HepG2 (cell line): ENCODE data around the gene ACTR6. TPM values are rescaled to one million over a fixed set of nuclear protein-coding genes. Genes with fewer than 3 reads are reported as not detected.

Experiments
- BATF2 ChIP-seq: sonication (generic); formaldehyde crosslinking; IDR thresholded peaks from 2 replicates; pipeline ENCODE4 v1.8.0; 2022; ENCODE audit warnings: mild to moderate bottlenecking, missing genetic modification reagents, moderate library complexity
- CAMTA2 ChIP-seq: sonication (generic); formaldehyde crosslinking; IDR thresholded peaks from 2 replicates; pipeline ENCODE4 v1.4.0; 2020; ENCODE audit warnings: mild to moderate bottlenecking, missing genetic modification reagents, borderline replicate concordance
- CREB1 ChIP-seq, 2 experiments: fragments of 450-650 bp in 1 of 2; IDR thresholded peaks; 2 replicates each; pipeline ENCODE4 v1.6.1; 2016 to 2017; ENCODE audit warnings: control low read depth in 1 of 2, mild to moderate bottlenecking in 1 of 2, missing compliant biosample characterization in 1 of 2, missing genetic modification characterization in 1 of 2
- EZH2 ChIP-seq: conservative IDR thresholded peaks from 2 replicates; pipeline ENCODE4 v1.6.1; 2012; ENCODE audit warnings: mild to moderate bottlenecking, low read depth, low read length, moderate library complexity
- HCFC1 ChIP-seq: fragments of 150-350 bp; IDR thresholded peaks from 2 replicates; pipeline ENCODE4 v1.6.1; 2014; ENCODE audit warnings: low read depth, low read length
- HNF4G ChIP-seq, 2 experiments: sonication (generic) in 1 of 2; formaldehyde crosslinking in 1 of 2; IDR thresholded peaks; 2 replicates each; pipeline versions ENCODE4 v1.4.0 to v1.6.1; 2011 to 2020; ENCODE audit warnings: borderline replicate concordance in 2 of 2, low read depth in 2 of 2, mild to moderate bottlenecking in 2 of 2, low read length in 1 of 2, missing genetic modification reagents in 1 of 2, moderate library complexity in 1 of 2
- IRX3 ChIP-seq: sonication (generic); formaldehyde crosslinking; IDR thresholded peaks from 2 replicates; pipeline ENCODE4 v1.8.1; 2023; ENCODE audit warnings: mild to moderate bottlenecking, low read depth, missing genetic modification reagents, borderline replicate concordance
- NFYB ChIP-seq: sonication (generic); formaldehyde crosslinking; IDR thresholded peaks from 2 replicates; pipeline ENCODE4 v1.4.0; 2020; ENCODE audit warnings: missing genetic modification reagents
- NKX3-1 ChIP-seq: sonication (generic); formaldehyde crosslinking; IDR thresholded peaks from 2 replicates; pipeline ENCODE4 v1.5.0; 2020; ENCODE audit warnings: missing genetic modification reagents
- RCOR2 ChIP-seq: IDR thresholded peaks from 2 replicates; pipeline ENCODE4 v1.6.1; 2016; ENCODE audit warnings: missing biosample characterization, missing genetic modification reagents
- SIX4 ChIP-seq: sonication (generic); formaldehyde crosslinking; IDR thresholded peaks from 2 replicates; pipeline ENCODE4 v1.4.0; 2020; ENCODE audit warnings: missing genetic modification reagents
- SOX6 ChIP-seq, 2 experiments: fragments of 450-650 bp in 1 of 2; sonication (generic) in 1 of 2; formaldehyde crosslinking in 1 of 2; IDR thresholded peaks; 2 replicates each; pipeline versions ENCODE4 v1.4.0 to v1.6.1; 2017 to 2020; ENCODE audit warnings: antibody characterized with exemption in 1 of 2, mild to moderate bottlenecking in 1 of 2, missing genetic modification reagents in 1 of 2
- TOPORS ChIP-seq: sonication (generic); formaldehyde crosslinking; IDR thresholded peaks from 2 replicates; pipeline ENCODE4 v1.8.0; 2023; ENCODE audit warnings: mild to moderate bottlenecking, missing genetic modification reagents
- USF2 ChIP-seq, 2 experiments: sonication (generic) in 1 of 2; formaldehyde crosslinking in 1 of 2; IDR thresholded peaks; 2 replicates each; pipeline versions ENCODE4 v1.5.1 to v1.6.1; 2011 to 2020; ENCODE audit warnings: borderline replicate concordance in 1 of 2, low read depth in 1 of 2, low read length in 1 of 2, mild to moderate bottlenecking in 1 of 2, missing genetic modification reagents in 1 of 2, moderate library complexity in 1 of 2
- ZFP37 ChIP-seq: sonication (generic); formaldehyde crosslinking; IDR thresholded peaks from 2 replicates; pipeline ENCODE4 v1.4.0; 2020; ENCODE audit warnings: missing genetic modification reagents, borderline replicate concordance
- ZNF318 ChIP-seq: sonication (generic); formaldehyde crosslinking; IDR thresholded peaks from 2 replicates; pipeline ENCODE4 v1.4.0; 2020; ENCODE audit warnings: mild to moderate bottlenecking, missing genetic modification reagents
- polyA plus RNA-seq, 8 experiments: library from polyadenylated mRNA; depleted of rRNA in 3 of 8; stranded (reverse) in 7 of 8; unstranded in 1 of 8; fragments of >200 nt; fragmentation: Illumina TruSeq in 4 of 8; extraction: Trizol in 4 of 8; gene quantifications; 2 replicates each; pipeline versions ENCODE4 v1.2.1 to v1.2.3, GENCODE V29; 2011 to 2016; ENCODE audit warnings: low read depth in 4 of 8, missing spikeins in 1 of 8, mixed read lengths in 1 of 8; ENCODE audit not compliant: insufficient read depth in 1 of 8
- total RNA-seq, 5 experiments: library from RNA; depleted of rRNA; stranded (reverse); fragments of >200 nt; fragmentation: Illumina TruSeq; extraction: Trizol; gene quantifications; 2 replicates each; pipeline ENCODE4 v1.2.3, GENCODE V29; 2016; ENCODE audit warnings: low read depth in 1 of 5

Gene ACTR6
- total and polyA plus RNA-seq, 2 of the 13 experiments (the other 11 are each of a cell fraction or from before 2014, with no cell fraction given): 12.9 to 22.4 TPM

GRCh38 chr12:100199347-100200149, 1.1 kb upstream of the ACTR6 start (continued):
- TF ChIP-seq ZNF318 (CRISPR knock-in tag): no peak
- peak; percentile 5; the same call in 1 of the 2 replicates for TF ChIP-seq HNF4G (IDR thresholded peaks at IDR 0.05; ENCODE audit: borderline replicate concordance, low read depth, low read length)
- TF ChIP-seq HNF4G (CRISPR knock-in tag; IDR thresholded peaks at IDR 0.05; ENCODE audit: borderline replicate concordance, low read depth): 0 out of 2 replicates have a peak, but pooled peaks have one; percentile 21
- no peak for TF ChIP-seq USF2 (IDR thresholded peaks at IDR 0.05; ENCODE audit: low read depth, low read length)
- TF ChIP-seq USF2 (CRISPR knock-in tag; IDR thresholded peaks at IDR 0.05; ENCODE audit: borderline replicate concordance): no peak; the same call in 1 of the 2 replicates
- peak; percentile 26; the same call in 1 of the 2 replicates for TF ChIP-seq ZFP37 (CRISPR knock-in tag)
- no peak for TF ChIP-seq EZH2
- TF ChIP-seq BATF2 (CRISPR knock-in tag): no peak
- no peak for TF ChIP-seq HCFC1
- no peak for TF ChIP-seq SOX6 (IDR thresholded peaks at IDR 0.05)
- no peak; the same call in 1 of the 2 replicates for TF ChIP-seq SOX6 (CRISPR knock-in tag; IDR thresholded peaks at IDR 0.05)
- no peak for TF ChIP-seq IRX3 (CRISPR knock-in tag)
- TF ChIP-seq RCOR2: no peak
- no peak; the same call in 1 of the 2 replicates for TF ChIP-seq CAMTA2 (CRISPR knock-in tag)
- no peak for TF ChIP-seq NFYB
- TF ChIP-seq TOPORS (CRISPR knock-in tag): no peak
- no peak for TF ChIP-seq CREB1 (IDR thresholded peaks at IDR 0.05)
- no peak for TF ChIP-seq CREB1 (CRISPR knock-in tag; IDR thresholded peaks at IDR 0.05)
- TF ChIP-seq SIX4 (CRISPR knock-in tag): no peak
- TF ChIP-seq NKX3-1 (CRISPR knock-in tag): 0 out of 2 replicates have a peak, but pooled peaks have one; percentile 37
